SK-MEL-5 (cell line): ENCODE results near the gene AP2A2. TPM values are rescaled to one million over a fixed set of nuclear protein-coding genes. Genes with fewer than 3 reads are reported as not detected.
"Not testable (repeated sequence)": the region's sequence is repeated elsewhere in the genome, so short reads cannot be mapped to it uniquely, and the experiment has no call there.

Experiments used
- DNase-seq: peaks from one replicate; pipeline ENCODE4 v3.0.0-alpha.2; 2016; ENCODE audit warnings: low read depth, low spot score
- in situ Hi-C: cut with HindIII; loops from 2 replicates; pipeline ENCODE4 v1.10.0; 2016; ENCODE audit warnings: low sequenced_read_pairs, high pct_unique_total_duplicates, low pct_unique_long_range_greater_than_20kb
- total RNA-seq: library from RNA; depleted of rRNA; stranded (reverse); fragments of >200 nt; shearing (Covaris generic); gene quantifications from 2 replicates; pipeline ENCODE4 v1.2.3, GENCODE V29; 2014

The AP2A2 gene
- total RNA-seq, 1 experiment from 2014 or later, result 14.6 TPM

- in situ Hi-C loops, DNase-seq: not testable (repeated sequence)
Observed at GRCh38 chr11:961310-961920, 35.7 kb downstream of the AP2A2 start.

GRCh38 chr11:961921-962320, 36.3 kb downstream of the AP2A2 start:
- in situ Hi-C loops, result no loop called here
- DNase-seq, result no peak

- in situ Hi-C loops, result no loop called here
- DNase-seq, result no peak
Observed at GRCh38 chr11:962688-963087, 37.0 kb downstream of the AP2A2 start.

- no peak for DNase-seq
- in situ Hi-C loops, result no loop called here
Observed at GRCh38 chr11:963852-964251, 38.2 kb downstream of the AP2A2 start.

- in situ Hi-C loops, result no loop called here
- no peak for DNase-seq
Observed at GRCh38 chr11:965206-965775, 39.6 kb downstream of the AP2A2 start.

- no peak for DNase-seq
- in situ Hi-C loops, result no loop called here
Observed at GRCh38 chr11:967995-968751, 42.5 kb downstream of the AP2A2 start.

GRCh38 chr11:968822-969221, 43.2 kb downstream of the AP2A2 start:
- no peak for DNase-seq
- in situ Hi-C loops, result no loop called here

- no peak for DNase-seq
- in situ Hi-C loops, result no loop called here
Observed at GRCh38 chr11:969651-970205, 44.1 kb downstream of the AP2A2 start.

GRCh38 chr11:970319-970871, 44.7 kb downstream of the AP2A2 start:
- no peak for DNase-seq
- in situ Hi-C loops, result no loop called here

- in situ Hi-C loops, result no loop called here
Observed at GRCh38 chr11:971092-971690, 45.5 kb downstream of the AP2A2 start.

GRCh38 chr11:971731-972365, 46.2 kb downstream of the AP2A2 start:
- in situ Hi-C loops, result no loop called here
- DNase-seq, result no peak

More at GRCh38 chr11:971092-971690, 45.5 kb downstream of the AP2A2 start:
- no peak for DNase-seq

- DNase-seq, result no peak
- in situ Hi-C loops, result no loop called here
Observed at GRCh38 chr11:972523-973211, 47.0 kb downstream of the AP2A2 start.

GRCh38 chr11:973237-973636, 47.6 kb downstream of the AP2A2 start:
- DNase-seq, result no peak
- in situ Hi-C loops, result no loop called here

- in situ Hi-C loops, DNase-seq: not testable (repeated sequence)
Observed at GRCh38 chr11:975376-975775, 49.7 kb downstream of the AP2A2 start.

GRCh38 chr11:975827-976226, 50.2 kb downstream of the AP2A2 start:
- in situ Hi-C loops, result no loop called here
- DNase-seq, result peak; percentile 72

GRCh38 chr11:976431-977160, 50.9 kb downstream of the AP2A2 start:
- DNase-seq, result peak; percentile 91

More at GRCh38 chr11:976431-977160, 50.9 kb downstream of the AP2A2 start:
- in situ Hi-C loops, result no loop called here
